ENCODE measurements around the gene MTAP.

Gene MTAP

GRCh38 chr9:21836437-21837161 lies 34.2 kb downstream of the MTAP start:
- Histone ChIP-seq H3K4me3 (replicated peaks; ENCODE audit: insufficient read depth, low read length) (no peak overlapping the region), H3K27ac (replicated peaks) (no peak overlapping the region)
- DNase-seq (ENCODE audit: low read depth in 1 of 2, low spot score in 1 of 2): no peak

GRCh38 chr9:21837501-21837900 lies 35.1 kb downstream of the MTAP start:
- Histone ChIP-seq H3K4me3 (replicated peaks; ENCODE audit: insufficient read depth, low read length) (no peak overlapping the region), H3K27ac (replicated peaks) (no peak overlapping the region), H3K27me3 (ENCODE audit: insufficient read depth, poor library complexity, severe bottlenecking) (no peaks in the 10 kb centered on the region)
- no peak for TF ChIP-seq REST (IDR thresholded peaks at IDR 0.05; ENCODE audit: insufficient replicate concordance, low read depth)
- no peak for TF ChIP-seq POLR2AphosphoS5 (IDR thresholded peaks at IDR 0.05; ENCODE audit: low read depth)
- TF ChIP-seq SPI1 (IDR thresholded peaks at IDR 0.05; ENCODE audit: borderline replicate concordance, low read depth): no peak
- TF ChIP-seq GABPA (IDR thresholded peaks at IDR 0.05; ENCODE audit: low read depth): no peak
- TF ChIP-seq CTCF (IDR thresholded peaks at IDR 0.05; ENCODE audit: insufficient read depth, low read length): no peak
- DNase-seq (ENCODE audit: low read depth in 1 of 2, low spot score in 1 of 2): no peak

More at GRCh38 chr9:21836437-21837161, 34.2 kb downstream of the MTAP start:
- H3K27me3 ChIP-seq (ENCODE audit: insufficient read depth, poor library complexity, severe bottlenecking): no peaks in the 10 kb centered on the region
- no peak for TF ChIP-seq CTCF (IDR thresholded peaks at IDR 0.05; ENCODE audit: insufficient read depth, low read length)
- TF ChIP-seq SPI1 (IDR thresholded peaks at IDR 0.05; ENCODE audit: borderline replicate concordance, low read depth): no peak

DNA sequence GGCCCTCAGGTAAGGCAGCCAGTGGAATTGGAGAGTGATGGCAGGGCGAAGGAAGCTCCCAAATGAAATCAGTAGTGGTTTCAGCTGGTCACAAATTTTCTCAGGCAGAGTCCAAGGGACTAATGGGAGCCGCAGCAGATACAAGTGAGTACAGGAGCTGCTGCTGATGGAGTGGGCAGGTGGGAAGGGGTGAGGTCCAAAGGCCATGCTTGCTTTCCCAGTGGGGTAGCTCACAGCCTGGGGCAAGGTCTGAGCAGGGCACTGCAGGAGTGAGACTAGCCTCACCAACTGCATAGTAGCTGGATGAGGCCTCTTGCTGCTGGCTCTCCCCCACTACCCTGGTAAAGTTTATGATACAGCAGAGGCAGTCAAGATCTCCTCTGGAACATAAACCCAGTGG lies 38.2 kb downstream of the MTAP start:
- no peak for DNase-seq (ENCODE audit: low read depth in 1 of 2, low spot score in 1 of 2)
- Histone ChIP-seq H3K4me3 (replicated peaks; ENCODE audit: insufficient read depth, low read length) (no peak overlapping the region), H3K27me3 (ENCODE audit: insufficient read depth, poor library complexity, severe bottlenecking) (no peaks in the 10 kb centered on the region), H3K27ac (replicated peaks) (no peak overlapping the region)
- TF ChIP-seq POLR2AphosphoS5 (IDR thresholded peaks at IDR 0.05; ENCODE audit: low read depth) (no peak), CTCF (IDR thresholded peaks at IDR 0.05; ENCODE audit: insufficient read depth, low read length) (no peak), GABPA (IDR thresholded peaks at IDR 0.05; ENCODE audit: low read depth) (no peak), REST (IDR thresholded peaks at IDR 0.05; ENCODE audit: insufficient replicate concordance, low read depth) (no peak), SPI1 (IDR thresholded peaks at IDR 0.05; ENCODE audit: borderline replicate concordance, low read depth) (no peak)

DNA sequence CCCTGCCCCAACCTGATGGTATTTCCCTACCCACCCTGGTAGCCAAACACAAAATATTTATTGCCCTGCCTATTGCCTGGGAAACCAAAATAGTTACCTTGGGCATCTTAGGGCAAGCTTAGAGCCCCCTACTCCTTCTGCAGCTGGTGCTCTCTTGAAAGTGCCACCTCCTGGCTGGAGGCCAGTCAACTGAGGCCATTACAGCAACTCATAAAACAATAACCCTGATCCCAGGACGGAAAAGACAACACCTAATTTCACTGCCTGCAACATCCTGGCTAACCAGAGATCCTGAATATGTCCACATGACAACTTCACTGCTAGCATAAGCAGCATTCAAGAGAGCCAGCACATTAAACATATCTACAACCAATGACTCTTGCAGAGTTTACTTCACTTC lies 38.7 kb downstream of the MTAP start:
- H3K27me3 ChIP-seq (ENCODE audit: insufficient read depth, poor library complexity, severe bottlenecking): no peaks in the 10 kb centered on the region
- H3K4me3 ChIP-seq (replicated peaks; ENCODE audit: insufficient read depth, low read length): no peak overlapping the region
- TF ChIP-seq POLR2AphosphoS5 (IDR thresholded peaks at IDR 0.05; ENCODE audit: low read depth): no peak
- no peak for TF ChIP-seq CTCF (IDR thresholded peaks at IDR 0.05; ENCODE audit: insufficient read depth, low read length)
- TF ChIP-seq GABPA (IDR thresholded peaks at IDR 0.05; ENCODE audit: low read depth): no peak
- TF ChIP-seq SPI1 (IDR thresholded peaks at IDR 0.05; ENCODE audit: borderline replicate concordance, low read depth): no peak
- no peak for TF ChIP-seq REST (IDR thresholded peaks at IDR 0.05; ENCODE audit: insufficient replicate concordance, low read depth)
- no peak overlapping the region for H3K27ac ChIP-seq (replicated peaks)
- DNase-seq (ENCODE audit: low read depth in 1 of 2, low spot score in 1 of 2): no peak

Data from HL-60 (cell line).